GM18858 (cell line): ENCODE measurements around the gene TCEAL3.
A peak's percentile ranks its signal among the peaks of the same experiment; 100 is the strongest.
"Not testable (repeated sequence)": the region's sequence is repeated elsewhere in the genome, so short reads cannot be mapped to it uniquely, and the experiment has no call there.

Experiments
- ATAC-seq: cut with Tn5 transposase; IDR thresholded peaks from one replicate; pipeline ENCODE4 v1.9.1; 2021; ENCODE audit not compliant: unreplicated experiment

Gene TCEAL3, protein sequence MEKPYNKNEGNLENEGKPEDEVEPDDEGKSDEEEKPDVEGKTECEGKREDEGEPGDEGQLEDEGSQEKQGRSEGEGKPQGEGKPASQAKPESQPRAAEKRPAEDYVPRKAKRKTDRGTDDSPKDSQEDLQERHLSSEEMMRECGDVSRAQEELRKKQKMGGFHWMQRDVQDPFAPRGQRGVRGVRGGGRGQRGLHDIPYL

DNA sequence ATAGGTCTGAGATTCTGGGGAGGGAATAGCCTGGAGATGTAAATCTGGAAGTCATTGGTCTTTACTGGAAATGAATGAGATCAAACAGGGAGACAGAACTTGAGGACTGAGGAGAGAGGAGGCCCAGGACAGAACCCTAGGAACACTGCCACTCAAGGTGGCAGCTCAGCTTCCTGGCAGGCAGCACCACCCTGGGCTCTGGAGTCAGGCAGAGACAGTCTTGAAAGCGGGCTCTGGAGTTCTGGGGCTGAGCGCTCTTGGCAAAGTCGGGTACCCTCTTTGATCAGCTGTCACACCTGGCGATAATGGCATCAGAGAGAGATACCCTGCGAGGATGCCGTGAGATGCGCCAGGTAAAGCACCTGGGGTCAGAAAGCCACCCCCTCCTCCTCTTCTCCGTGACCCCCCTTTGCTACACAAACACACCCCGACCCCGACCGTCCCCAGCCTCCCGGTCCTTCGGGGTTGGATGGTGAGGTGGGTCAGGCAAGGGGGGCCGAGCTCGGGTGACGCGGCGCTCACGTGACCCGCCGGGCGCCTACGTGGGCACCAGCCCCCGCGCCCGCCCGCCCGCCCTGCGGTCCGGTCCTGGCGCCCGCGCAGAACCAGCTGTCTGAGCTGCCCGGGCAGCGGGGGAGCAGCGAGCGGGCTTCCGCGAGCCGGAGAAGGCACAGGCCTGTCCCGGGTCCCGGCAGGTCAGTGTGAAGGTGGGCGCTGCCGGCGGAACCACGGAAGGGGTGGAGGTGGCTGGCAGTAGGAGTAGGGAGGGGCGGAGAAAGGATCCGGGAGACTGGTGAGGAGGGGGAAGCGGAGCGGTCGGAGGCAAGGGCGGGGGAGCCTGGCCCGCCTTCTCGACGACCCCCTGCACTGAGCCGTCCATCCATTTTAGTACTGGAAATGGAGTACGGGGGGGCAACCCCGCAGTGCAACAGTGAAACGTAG, at the start of gene TCEAL3:
Gene TCEAL3, plus strand, starts transcription at position 600 of the 942 bp plus-strand sequence. CDS start 1,102 bp downstream, outside the sequence.
- peak; percentile 48 for ATAC-seq

GRCh38 chrX:103560256-103560655, 47.5 kb upstream of the TCEAL3 start:
- ATAC-seq: no peak

- ATAC-seq: no peak
Observed at GRCh38 chrX:103562801-103563200, 45.0 kb upstream of the TCEAL3 start.

GRCh38 chrX:103565197-103565596, 42.6 kb upstream of the TCEAL3 start:
- no peak for ATAC-seq

DNA sequence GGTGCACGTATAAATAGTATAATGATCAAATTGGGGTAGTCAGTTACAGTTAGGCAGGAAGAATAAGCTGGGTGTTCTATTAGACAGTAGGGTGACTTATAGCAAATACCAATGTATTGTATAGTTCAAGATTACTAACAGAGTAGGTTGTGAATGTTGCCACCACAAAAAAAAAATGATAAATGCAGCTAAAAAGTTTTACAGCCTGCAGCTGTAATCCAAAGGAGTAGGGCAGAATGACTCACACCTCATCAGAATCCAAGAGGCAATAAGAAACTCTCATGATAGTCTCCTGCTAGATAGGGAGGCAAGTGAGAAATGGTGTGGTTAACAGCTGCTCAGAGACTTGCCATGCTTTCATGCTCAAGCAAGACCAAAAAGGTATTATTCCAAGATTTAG, 42.0 kb upstream of the TCEAL3 start:
- ATAC-seq: no peak

GRCh38 chrX:103571121-103571520, 36.6 kb upstream of the TCEAL3 start:
- ATAC-seq: no peak

DNA sequence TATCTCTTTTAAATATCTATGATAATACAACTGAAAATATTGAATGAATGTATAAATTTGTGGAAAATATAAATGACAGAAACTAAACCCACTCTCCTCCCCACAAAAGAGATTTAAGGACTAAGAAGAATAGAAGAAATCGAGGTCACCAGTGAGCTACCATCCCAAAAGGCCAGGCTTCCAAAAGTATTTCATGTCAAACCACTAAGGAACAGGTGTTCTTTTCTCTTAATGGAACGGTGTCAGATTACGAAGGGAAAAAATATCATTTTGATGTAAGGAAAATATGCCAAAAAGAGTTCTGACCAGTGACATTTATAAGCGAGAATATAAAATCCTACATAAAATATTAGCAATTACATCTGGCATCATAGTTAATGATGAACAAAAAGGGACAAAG, 36.0 kb upstream of the TCEAL3 start:
- ATAC-seq: no peak

- ATAC-seq: no peak
Observed at GRCh38 chrX:103573202-103573601, 34.6 kb upstream of the TCEAL3 start.

DNA sequence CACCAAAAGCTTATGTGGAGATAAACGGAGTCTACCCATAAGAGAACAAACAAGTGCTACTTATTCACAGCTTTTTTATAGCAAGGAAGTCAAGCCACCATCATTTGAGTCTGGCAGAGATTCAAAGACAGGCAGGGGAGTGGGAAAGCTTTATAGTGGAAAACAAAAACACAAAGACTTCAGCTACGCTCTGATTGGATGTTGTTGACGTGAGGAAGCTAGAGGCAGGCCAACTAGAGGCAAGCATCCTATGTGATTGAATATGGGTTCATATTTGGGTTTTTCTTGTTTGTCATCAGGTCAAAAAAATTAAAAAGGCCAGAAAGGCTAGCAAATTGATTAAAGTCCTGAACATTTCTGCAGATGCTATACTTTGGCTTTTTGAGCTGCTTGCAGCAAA, 23.2 kb upstream of the TCEAL3 start:
- no peak for ATAC-seq

- ATAC-seq: peak; percentile 69
Observed at GRCh38 chrX:103585411-103586313, 22.1 kb upstream of the TCEAL3 start, which contains the start of gene TCEAL4. Gene TCEAL4 (plus strand): TSS chrX:103585515. CDS start chrX:103586676, 1,161 bp downstream.

GRCh38 chrX:103586314-103586646, 21.5 kb upstream of the TCEAL3 start:
- ATAC-seq: no peak

DNA sequence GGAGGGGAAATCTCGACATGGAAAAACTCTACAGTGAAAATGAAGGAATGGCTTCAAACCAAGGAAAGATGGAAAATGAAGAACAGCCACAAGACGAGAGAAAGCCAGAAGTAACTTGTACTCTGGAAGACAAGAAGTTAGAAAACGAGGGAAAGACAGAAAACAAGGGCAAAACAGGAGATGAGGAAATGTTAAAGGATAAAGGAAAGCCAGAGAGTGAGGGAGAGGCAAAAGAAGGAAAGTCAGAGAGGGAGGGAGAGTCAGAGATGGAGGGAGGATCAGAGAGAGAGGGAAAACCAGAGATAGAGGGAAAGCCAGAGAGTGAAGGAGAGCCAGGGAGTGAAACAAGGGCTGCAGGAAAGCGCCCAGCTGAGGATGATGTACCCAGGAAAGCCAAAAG, 21.1 kb upstream of the TCEAL3 start:
- no peak for ATAC-seq

GRCh38 chrX:103592295-103592694, 15.5 kb upstream of the TCEAL3 start:
- not testable (repeated sequence) for ATAC-seq

DNA sequence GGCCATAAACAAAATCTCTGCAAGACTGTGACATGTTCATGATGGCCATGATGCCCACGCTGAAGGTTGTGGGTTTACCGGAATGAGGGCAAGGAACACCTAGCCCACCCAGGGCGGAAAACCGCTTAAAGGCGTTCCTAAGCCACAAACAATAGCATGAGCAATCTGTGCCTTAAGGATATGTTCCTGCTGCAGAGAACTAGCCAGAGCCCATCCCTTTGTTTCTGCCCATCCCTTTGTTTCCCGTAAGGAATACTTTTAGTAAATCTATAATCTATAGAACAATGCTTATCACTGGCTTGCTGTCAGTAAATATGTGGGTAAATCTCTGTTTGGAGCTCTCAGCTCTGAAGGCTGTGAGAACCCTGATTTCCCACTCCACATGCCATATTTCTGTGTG, 12.6 kb upstream of the TCEAL3 start:
- not testable (repeated sequence) for ATAC-seq

GRCh38 chrX:103608306-103608963, 672 bp downstream of the TCEAL3 start:
- ATAC-seq: no peak

GRCh38 chrX:103610282-103610681, 2.5 kb downstream of the TCEAL3 start:
- no peak for ATAC-seq

GRCh38 chrX:103613362-103613890, 5.7 kb downstream of the TCEAL3 start:
- no peak for ATAC-seq

GRCh38 chrX:103614999-103615398, 7.2 kb downstream of the TCEAL3 start:
- ATAC-seq: no peak

DNA sequence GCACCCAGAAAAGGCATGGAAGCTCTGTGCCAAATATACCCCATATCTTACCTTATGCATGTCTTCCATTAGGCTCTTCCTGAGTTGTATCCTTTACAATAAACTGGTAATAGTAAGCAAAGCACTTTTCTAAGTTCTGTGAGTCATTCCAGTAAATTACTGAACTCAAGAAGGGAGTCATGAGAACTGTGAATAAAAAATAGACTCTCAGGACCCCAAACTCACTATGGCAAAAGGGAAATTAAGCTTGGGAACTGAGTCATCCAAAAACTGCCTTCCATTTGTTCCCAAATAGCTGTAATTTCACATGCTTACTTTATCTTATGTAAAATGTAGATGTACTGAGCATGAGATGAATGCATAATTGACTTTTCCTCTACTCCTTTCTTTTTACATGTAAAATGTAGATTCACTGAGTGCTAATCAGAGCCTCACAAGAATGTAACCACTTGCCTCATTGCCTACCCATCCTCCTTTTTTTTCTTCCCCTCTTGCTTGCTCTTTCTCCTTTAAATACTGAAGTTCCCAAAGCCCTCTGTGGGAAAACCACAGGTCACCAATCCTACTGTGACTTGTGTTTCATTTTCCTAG, 8.1 kb downstream of the TCEAL3 start:
- no peak for ATAC-seq

- no peak for ATAC-seq
Observed at GRCh38 chrX:103616676-103617186, 9.0 kb downstream of the TCEAL3 start.
